ENCODE measurements around the gene PARD6B. TPM values are rescaled to one million over a fixed set of nuclear protein-coding genes. Genes with fewer than 3 reads are reported as not detected.
"Not testable (repeated sequence)": the region's sequence is repeated elsewhere in the genome, so short reads cannot be mapped to it uniquely, and the experiment has no call there.

The PARD6B gene
- total RNA-seq, 2 experiments from 2014 or later, result 4.4 to 6.1 TPM

GRCh38 chr20:50765674-50766073, 34.3 kb downstream of the PARD6B start:
- ChIA-PET POLR2A (interaction anchor here (0.6 kb wide), 1 partner anchor 587 kb away, joined by 4 read pairs; no protein-coding TSS in a partner anchor), CTCF (ENCODE audit: unreplicated experiment) (no interaction called here)
- H2AFZ ChIP-seq (ENCODE audit: low read length), result no peak overlapping the region

GRCh38 chr20:50766955-50767809, 35.8 kb downstream of the PARD6B start:
- CTCF ChIA-PET (ENCODE audit: unreplicated experiment), result not testable (repeated sequence)
- POLR2A ChIA-PET, result interaction anchor here (0.7 kb wide), 1 partner anchor 1335 kb away, joined by 3 read pairs; no protein-coding TSS in a partner anchor

More at GRCh38 chr20:50765674-50766073, 34.3 kb downstream of the PARD6B start:
- H3K9me2 ChIP-seq (ENCODE audit: insufficient read depth, low read length), result no peaks in the 10 kb centered on the region
- H3K9me3 ChIP-seq (ENCODE audit: low read length), result no peaks in the 10 kb centered on the region
- peaks cover 15% of the 10 kb centered on the region; the same call in 1 of the 2 replicates for H3K79me2 ChIP-seq (ENCODE audit: insufficient read depth, low read depth, low read length)
- H3K4me3 ChIP-seq (ENCODE audit: low read depth, low read length, poor library complexity, severe bottlenecking), result no peak overlapping the region
- no peak overlapping the region for H3K27ac ChIP-seq (ENCODE audit: low read depth, low read length, poor library complexity, severe bottlenecking)
- no peaks in the 10 kb centered on the region for H3K36me3 ChIP-seq (ENCODE audit: insufficient read depth, low read length)
- H3K4me2 ChIP-seq (ENCODE audit: low read length), result no peak overlapping the region
- intact Hi-C loops (cut with micrococcal nuclease; ENCODE audit: unreplicated experiment), result no loop called here
- no TSS peak for BruUV-seq (replicated peaks)
- H3K4me1 ChIP-seq (ENCODE audit: insufficient read depth, low read length, poor library complexity, severe bottlenecking), result no peaks in the 10 kb centered on the region
- DNase-seq (ENCODE audit: low spot score), result no peak
- TF ChIP-seq CTCF (conservative IDR thresholded peaks at IDR 0.05; ENCODE audit: low read length) (no peak), EZH2phosphoT487 (IDR thresholded peaks at IDR 0.05; ENCODE audit: borderline replicate concordance, low read depth, low read length) (no peak)
- H4K20me1 ChIP-seq (ENCODE audit: insufficient read depth, low read length), result no peaks in the 10 kb centered on the region

GRCh38 chr20:50768991-50769390, 37.6 kb downstream of the PARD6B start:
- H4K20me1 ChIP-seq (ENCODE audit: insufficient read depth, low read length); H2AFZ ChIP-seq (ENCODE audit: low read length); H3K9me2 ChIP-seq (ENCODE audit: insufficient read depth, low read length); H3K27ac ChIP-seq (ENCODE audit: low read depth, low read length, poor library complexity, severe bottlenecking); H3K36me3 ChIP-seq (ENCODE audit: insufficient read depth, low read length); H3K4me1 ChIP-seq (ENCODE audit: insufficient read depth, low read length, poor library complexity, severe bottlenecking); H3K4me2 ChIP-seq (ENCODE audit: low read length); H3K9me3 ChIP-seq (ENCODE audit: low read length); CTCF ChIA-PET (ENCODE audit: unreplicated experiment); POLR2A ChIA-PET; H3K79me2 ChIP-seq (ENCODE audit: insufficient read depth, low read depth, low read length); intact Hi-C loops (cut with micrococcal nuclease; ENCODE audit: unreplicated experiment); BruUV-seq (replicated peaks); DNase-seq (ENCODE audit: low spot score); H3K4me3 ChIP-seq (ENCODE audit: low read depth, low read length, poor library complexity, severe bottlenecking): not testable (repeated sequence)

More at GRCh38 chr20:50766955-50767809, 35.8 kb downstream of the PARD6B start:
- H4K20me1 ChIP-seq (ENCODE audit: insufficient read depth, low read length); H3K27ac ChIP-seq (ENCODE audit: low read depth, low read length, poor library complexity, severe bottlenecking); H3K4me1 ChIP-seq (ENCODE audit: insufficient read depth, low read length, poor library complexity, severe bottlenecking); H3K9me2 ChIP-seq (ENCODE audit: insufficient read depth, low read length); H3K79me2 ChIP-seq (ENCODE audit: insufficient read depth, low read depth, low read length); BruUV-seq (replicated peaks); H3K36me3 ChIP-seq (ENCODE audit: insufficient read depth, low read length); intact Hi-C loops (cut with micrococcal nuclease; ENCODE audit: unreplicated experiment); H3K4me3 ChIP-seq (ENCODE audit: low read depth, low read length, poor library complexity, severe bottlenecking); H2AFZ ChIP-seq (ENCODE audit: low read length); H3K9me3 ChIP-seq (ENCODE audit: low read length); H3K4me2 ChIP-seq (ENCODE audit: low read length); DNase-seq (ENCODE audit: low spot score): not testable (repeated sequence)

GRCh38 chr20:50769551-50770085, 38.2 kb downstream of the PARD6B start:
- DNase-seq (ENCODE audit: low spot score); H3K36me3 ChIP-seq (ENCODE audit: insufficient read depth, low read length); intact Hi-C loops (cut with micrococcal nuclease; ENCODE audit: unreplicated experiment); BruUV-seq (replicated peaks); POLR2A ChIA-PET; H3K9me3 ChIP-seq (ENCODE audit: low read length); H3K4me3 ChIP-seq (ENCODE audit: low read depth, low read length, poor library complexity, severe bottlenecking); H3K9me2 ChIP-seq (ENCODE audit: insufficient read depth, low read length); CTCF ChIA-PET (ENCODE audit: unreplicated experiment); H4K20me1 ChIP-seq (ENCODE audit: insufficient read depth, low read length); H3K4me2 ChIP-seq (ENCODE audit: low read length); H3K4me1 ChIP-seq (ENCODE audit: insufficient read depth, low read length, poor library complexity, severe bottlenecking); H3K27ac ChIP-seq (ENCODE audit: low read depth, low read length, poor library complexity, severe bottlenecking); H3K79me2 ChIP-seq (ENCODE audit: insufficient read depth, low read depth, low read length); H2AFZ ChIP-seq (ENCODE audit: low read length): not testable (repeated sequence)

- H3K4me3 ChIP-seq (ENCODE audit: low read depth, low read length, poor library complexity, severe bottlenecking); BruUV-seq (replicated peaks); H2AFZ ChIP-seq (ENCODE audit: low read length); CTCF ChIA-PET (ENCODE audit: unreplicated experiment); DNase-seq (ENCODE audit: low spot score); H3K4me2 ChIP-seq (ENCODE audit: low read length); H3K27ac ChIP-seq (ENCODE audit: low read depth, low read length, poor library complexity, severe bottlenecking); H3K79me2 ChIP-seq (ENCODE audit: insufficient read depth, low read depth, low read length); intact Hi-C loops (cut with micrococcal nuclease; ENCODE audit: unreplicated experiment); H3K9me3 ChIP-seq (ENCODE audit: low read length); H3K4me1 ChIP-seq (ENCODE audit: insufficient read depth, low read length, poor library complexity, severe bottlenecking); H3K36me3 ChIP-seq (ENCODE audit: insufficient read depth, low read length); H4K20me1 ChIP-seq (ENCODE audit: insufficient read depth, low read length); H3K9me2 ChIP-seq (ENCODE audit: insufficient read depth, low read length): not testable (repeated sequence)
- POLR2A ChIA-PET, result interaction anchor here (1.6 kb wide), 1 partner anchor 11 kb away, joined by 3 read pairs; no protein-coding TSS in a partner anchor
Observed at GRCh38 chr20:50771419-50772080, 40.2 kb downstream of the PARD6B start.
